Measurements from ENCODE around the gene CYP24A1.

The CYP24A1 gene

GRCh38 chr20:54118220-54119001 is 55.4 kb downstream of the CYP24A1 start:
- DNase-seq: no peak
- intact Hi-C loops (cut with DNase I): no loop called here

- DNase-seq: no peak
- intact Hi-C loops (cut with DNase I): no loop called here
Measured at GRCh38 chr20:54116550-54117235, 57.1 kb downstream of the CYP24A1 start.

- intact Hi-C loops (cut with DNase I): no loop called here
Measured at GRCh38 chr20:54115172-54115854, 58.5 kb downstream of the CYP24A1 start.

GRCh38 chr20:54114109-54114508 is 59.7 kb downstream of the CYP24A1 start:
- intact Hi-C loops (cut with DNase I): no loop called here
- peak in 1 of 10 donors; percentile 46 for DNase-seq

More at GRCh38 chr20:54115172-54115854, 58.5 kb downstream of the CYP24A1 start:
- no peak for DNase-seq

GRCh38 chr20:54113566-54113965 is 60.2 kb downstream of the CYP24A1 start:
- no peak for DNase-seq
- intact Hi-C loops (cut with DNase I): no loop called here

- intact Hi-C loops (cut with DNase I): no loop called here
- no peak for DNase-seq
Measured at GRCh38 chr20:54112221-54112884, 61.4 kb downstream of the CYP24A1 start.

- intact Hi-C loops (cut with DNase I): no loop called here
Measured at GRCh38 chr20:54111460-54111859, 62.3 kb downstream of the CYP24A1 start.

GRCh38 chr20:54110457-54110856 is 63.3 kb downstream of the CYP24A1 start:
- DNase-seq: no peak
- intact Hi-C loops (cut with DNase I): no loop called here

More at GRCh38 chr20:54111460-54111859, 62.3 kb downstream of the CYP24A1 start:
- no peak for DNase-seq

GRCh38 chr20:54110041-54110440 is 63.7 kb downstream of the CYP24A1 start:
- intact Hi-C loops (cut with DNase I): no loop called here
- DNase-seq: no peak

- no peak for DNase-seq
- intact Hi-C loops (cut with DNase I): no loop called here
Measured at GRCh38 chr20:54108817-54109216, 65.0 kb downstream of the CYP24A1 start.

- intact Hi-C loops (cut with DNase I): no loop called here
- no peak for DNase-seq
Measured at GRCh38 chr20:54108326-54108642, 65.5 kb downstream of the CYP24A1 start.

- intact Hi-C loops (cut with DNase I): no loop called here
- DNase-seq: no peak
Measured at GRCh38 chr20:54107600-54108325, 66.0 kb downstream of the CYP24A1 start.

GRCh38 chr20:54107181-54107580 is 66.6 kb downstream of the CYP24A1 start:
- intact Hi-C loops (cut with DNase I): no loop called here
- no peak for DNase-seq

- intact Hi-C loops (cut with DNase I): no loop called here
- no peak for DNase-seq
Measured at GRCh38 chr20:54106162-54106561, 67.6 kb downstream of the CYP24A1 start.

GRCh38 chr20:54105653-54106052 is 68.1 kb downstream of the CYP24A1 start:
- intact Hi-C loops (cut with DNase I): no loop called here
- no peak for DNase-seq

- no peak for DNase-seq
- intact Hi-C loops (cut with DNase I): no loop called here
Measured at GRCh38 chr20:54104781-54105180, 69.0 kb downstream of the CYP24A1 start.

- no peak for DNase-seq
- intact Hi-C loops (cut with DNase I): no loop called here
Measured at GRCh38 chr20:54103762-54104600, 69.8 kb downstream of the CYP24A1 start.

All from posterior cingulate gyrus (tissue), 11 donors.